Mesenchymal stem cell (in vitro differentiated cells and primary cell): ENCODE measurements around the gene CUX1.
A peak's percentile ranks its signal among the peaks of the same experiment; 100 is the strongest.

Experiments
- DNase-seq: peaks from one replicate; pipeline ENCODE4 v3.0.0-alpha.2; 2013
- H2AFZ ChIP-seq: one replicate; pipeline ENCODE4 v1.6.1; 2013; ENCODE audit warnings: low read depth, mild to moderate bottlenecking, control low read depth, inconsistent platforms, low read length, moderate library complexity
- H2AK5ac ChIP-seq: 2 replicates; pipeline ENCODE4 v1.6.1; 2013; ENCODE audit warnings: low read length, moderate library complexity, mild to moderate bottlenecking, inconsistent platforms; ENCODE audit not compliant: severe bottlenecking
- H2BK120ac ChIP-seq: one replicate; pipeline ENCODE4 v1.6.1; 2013; ENCODE audit warnings: low read depth, mild to moderate bottlenecking, inconsistent platforms, low read length, moderate library complexity
- H2BK12ac ChIP-seq, 2 experiments: one replicate each; pipeline ENCODE4 v1.6.1; 2013; ENCODE audit warnings: inconsistent platforms in 2 of 2, low read length in 2 of 2, mild to moderate bottlenecking in 2 of 2, moderate library complexity in 2 of 2, control low read depth in 1 of 2
- H2BK15ac ChIP-seq: one replicate; pipeline ENCODE4 v1.6.1; 2013; ENCODE audit warnings: mild to moderate bottlenecking, low read depth, inconsistent platforms; ENCODE audit not compliant: poor library complexity, severe bottlenecking
- H2BK5ac ChIP-seq: 2 replicates; pipeline ENCODE4 v1.6.1; 2013; ENCODE audit warnings: low read depth, mild to moderate bottlenecking, low read length, control low read depth, inconsistent platforms; ENCODE audit not compliant: poor library complexity, severe bottlenecking
- H3K14ac ChIP-seq, 2 experiments: one replicate each; pipeline ENCODE4 v1.6.1; 2013; ENCODE audit warnings: inconsistent platforms in 2 of 2, low read length in 2 of 2, control low read depth in 1 of 2, mild to moderate bottlenecking in 1 of 2, moderate library complexity in 1 of 2
- H3K18ac ChIP-seq, 2 experiments: one replicate each; pipeline ENCODE4 v1.6.1; 2013; ENCODE audit warnings: inconsistent platforms in 2 of 2, low read length in 2 of 2, control low read depth in 1 of 2, low read depth in 1 of 2, mild to moderate bottlenecking in 1 of 2
- H3K23ac ChIP-seq, 2 experiments: one replicate each; pipeline ENCODE4 v1.6.1; 2013; ENCODE audit warnings: inconsistent platforms in 2 of 2, low read length in 2 of 2, mild to moderate bottlenecking in 2 of 2, moderate library complexity in 2 of 2, control low read depth in 1 of 2
- H3K27ac ChIP-seq: 2 replicates; pipeline ENCODE4 v1.5.1; 2013; ENCODE audit warnings: mild to moderate bottlenecking, moderate library complexity, low read length, control low read depth, inconsistent platforms; ENCODE audit not compliant: poor library complexity, severe bottlenecking
- H3K27me3 ChIP-seq, 2 experiments: 2 replicates each; pipeline versions ENCODE4 v1.6.1 to v1.7.0; 2013; ENCODE audit warnings: low read length in 2 of 2, mild to moderate bottlenecking in 2 of 2, moderate library complexity in 2 of 2, control low read depth in 1 of 2, inconsistent platforms in 1 of 2; ENCODE audit not compliant: control insufficient read depth in 1 of 2, insufficient read depth in 1 of 2
- H3K36me3 ChIP-seq, 2 experiments: 2 replicates each; pipeline versions ENCODE4 v1.6.1 to v1.7.0; 2013; ENCODE audit warnings: low read length in 2 of 2, control low read depth in 1 of 2, inconsistent platforms in 1 of 2, low read depth in 1 of 2, mild to moderate bottlenecking in 1 of 2; ENCODE audit not compliant: insufficient read depth in 2 of 2, control insufficient read depth in 1 of 2
- H3K4ac ChIP-seq, 2 experiments: one replicate each; pipeline ENCODE4 v1.6.1; 2013; ENCODE audit warnings: inconsistent platforms in 2 of 2, low read length in 2 of 2, mild to moderate bottlenecking in 2 of 2, moderate library complexity in 2 of 2, control low read depth in 1 of 2, low read depth in 1 of 2
- H3K4me1 ChIP-seq: 2 replicates; pipeline ENCODE4 v1.6.1; 2013; ENCODE audit warnings: low read depth, low read length, control low read depth; ENCODE audit not compliant: control insufficient read depth, insufficient read depth
- H3K4me2 ChIP-seq: 2 replicates; pipeline ENCODE4 v1.6.1; 2013; ENCODE audit warnings: low read length, mild to moderate bottlenecking, inconsistent platforms; ENCODE audit not compliant: poor library complexity, severe bottlenecking
- H3K4me3 ChIP-seq, 2 experiments: 2 replicates each; pipeline versions ENCODE4 v1.5.1 to v1.7.0; 2013; ENCODE audit warnings: low read length in 2 of 2, mild to moderate bottlenecking in 2 of 2, control low read depth in 1 of 2, low read depth in 1 of 2; ENCODE audit not compliant: insufficient read depth in 1 of 2
- H3K79me1 ChIP-seq: replicated peaks from 2 replicates; pipeline ENCODE4 v1.6.1; 2013; ENCODE audit warnings: mild to moderate bottlenecking, control low read depth, low read length, inconsistent platforms; ENCODE audit not compliant: poor library complexity, severe bottlenecking
- H3K9ac ChIP-seq: 2 replicates; pipeline ENCODE4 v1.7.0; 2013; ENCODE audit warnings: mild to moderate bottlenecking, low read length, moderate library complexity
- H3K9me3 ChIP-seq: 2 replicates; pipeline ENCODE4 v1.7.0; 2013; ENCODE audit warnings: mild to moderate bottlenecking, low read length; ENCODE audit not compliant: control insufficient read depth
- H4K8ac ChIP-seq: one replicate; pipeline ENCODE4 v1.6.1; 2013; ENCODE audit warnings: inconsistent platforms, mild to moderate bottlenecking, low read length, moderate library complexity
- H4K91ac ChIP-seq: one replicate; pipeline ENCODE4 v1.6.1; 2013; ENCODE audit warnings: mild to moderate bottlenecking, low read length, inconsistent platforms
- WGBS: methylation state at CpG from one replicate; pipeline ENCODE4 v1.1.7; 2013; ENCODE audit warnings: mixed read lengths; 5-methylcytosine and 5-hydroxymethylcytosine counted together

Gene CUX1

GRCh38 chr7:102075553-102076135 lies 258.2 kb downstream of the CUX1 start:
- no peak overlapping the region for H3K4ac ChIP-seq
- H2AFZ ChIP-seq: no peak overlapping the region
- no peak overlapping the region for H4K8ac ChIP-seq
- H2AK5ac ChIP-seq: no peak overlapping the region
- WGBS: 98% methylated on average over 9 of the region's 11 CpGs
- H2BK5ac ChIP-seq: no peak overlapping the region
- H4K91ac ChIP-seq: no peak overlapping the region
- no peak overlapping the region for H3K14ac ChIP-seq
- H3K79me1 ChIP-seq: peaks cover 8% of the 10 kb centered on the region
- no peak overlapping the region for H3K9ac ChIP-seq
- peaks cover 19 to 40% of the 10 kb centered on the region in 2 experiments for H3K36me3 ChIP-seq
- H3K27me3 ChIP-seq: no peaks in the 10 kb centered on the region
- no peak for DNase-seq
- H3K27ac ChIP-seq: no peak overlapping the region
- no peak overlapping the region for H3K18ac ChIP-seq
- H2BK120ac ChIP-seq: no peak overlapping the region
- peaks cover 4% of the 10 kb centered on the region for H3K4me1 ChIP-seq
- peaks cover 10% of the 10 kb centered on the region for H3K9me3 ChIP-seq
- no peak overlapping the region for H3K4me3 ChIP-seq
- H3K23ac ChIP-seq: no peak overlapping the region
- no peak overlapping the region for H2BK15ac ChIP-seq
- H3K4me2 ChIP-seq: no peak overlapping the region
- H2BK12ac ChIP-seq: no peak overlapping the region

- H3K14ac ChIP-seq: no peak overlapping the region
- no peak for DNase-seq
- peaks cover 8% of the 10 kb centered on the region for H3K79me1 ChIP-seq
- H2AFZ ChIP-seq: no peak overlapping the region
- H3K9ac ChIP-seq: no peak overlapping the region
- peaks cover 4% of the 10 kb centered on the region for H3K4me1 ChIP-seq
- no peak overlapping the region for H4K91ac ChIP-seq
- H3K27me3 ChIP-seq: no peaks in the 10 kb centered on the region
- H3K9me3 ChIP-seq: peaks cover 8% of the 10 kb centered on the region
- no peak overlapping the region for H3K23ac ChIP-seq
- H3K4me2 ChIP-seq: no peak overlapping the region
- H3K18ac ChIP-seq: no peak overlapping the region
- no peak overlapping the region for H3K4ac ChIP-seq
- WGBS: 80% methylated on average over 5 of the region's 5 CpGs
- H2AK5ac ChIP-seq: no peak overlapping the region
- no peak overlapping the region for H2BK120ac ChIP-seq
- H2BK12ac ChIP-seq: no peak overlapping the region
- no peak overlapping the region for H3K4me3 ChIP-seq
- no peak overlapping the region for H4K8ac ChIP-seq
- H2BK15ac ChIP-seq: no peak overlapping the region
- peaks cover 16 to 32% of the 10 kb centered on the region in 2 experiments for H3K36me3 ChIP-seq
- no peak overlapping the region for H2BK5ac ChIP-seq
- H3K27ac ChIP-seq: no peak overlapping the region
Observed at GRCh38 chr7:102077081-102077480, 259.7 kb downstream of the CUX1 start.

- Histone ChIP-seq H3K79me1 (peaks cover 8% of the 10 kb centered on the region), H4K8ac (no peak overlapping the region), H2BK15ac (no peak overlapping the region), H3K4me3 (no peak overlapping the region), H3K27ac (no peak overlapping the region), H2BK120ac (no peak overlapping the region), H3K4ac (no peak overlapping the region), H3K36me3 (peaks cover 8 to 24% of the 10 kb centered on the region in 2 experiments), H3K4me2 (no peak overlapping the region), H3K27me3 (no peaks in the 10 kb centered on the region), H3K23ac (no peak overlapping the region), H2AFZ (no peak overlapping the region), H3K18ac (no peak overlapping the region), H3K4me1 (peaks cover 4% of the 10 kb centered on the region), H2AK5ac (no peak overlapping the region), H3K9me3 (peaks cover 8% of the 10 kb centered on the region), H2BK12ac (no peak overlapping the region), H2BK5ac (no peak overlapping the region), H3K9ac (no peak overlapping the region), H4K91ac (no peak overlapping the region), H3K14ac (peak overlapping the region in 1 of 2 experiments; percentile 4)
- no peak for DNase-seq
- WGBS: 87% methylated on average over 24 of the region's 24 CpGs
Observed at GRCh38 chr7:102079140-102080018, 262.0 kb downstream of the CUX1 start.

- no peak overlapping the region for H3K27ac ChIP-seq
- H3K4ac ChIP-seq: no peak overlapping the region
- H3K27me3 ChIP-seq: no peaks in the 10 kb centered on the region
- H3K4me1 ChIP-seq: peaks cover 4% of the 10 kb centered on the region
- peaks cover 6% of the 10 kb centered on the region for H3K79me1 ChIP-seq
- WGBS: 97% methylated on average over 17 of the region's 17 CpGs
- peak overlapping the region in 1 of 2 experiments; percentile 4 for H3K14ac ChIP-seq
- H3K36me3 ChIP-seq: peaks cover 8 to 18% of the 10 kb centered on the region in 2 experiments
- no peak overlapping the region for H2BK12ac ChIP-seq
- no peak overlapping the region for H2AK5ac ChIP-seq
- no peak overlapping the region for H3K23ac ChIP-seq
- H2BK5ac ChIP-seq: no peak overlapping the region
- H3K4me2 ChIP-seq: no peak overlapping the region
- no peak overlapping the region for H2BK15ac ChIP-seq
- H4K91ac ChIP-seq: no peak overlapping the region
- H3K18ac ChIP-seq: no peak overlapping the region
- no peak overlapping the region for H2AFZ ChIP-seq
- DNase-seq: no peak
- H3K4me3 ChIP-seq: no peak overlapping the region
- no peak overlapping the region for H2BK120ac ChIP-seq
- peaks cover 8% of the 10 kb centered on the region for H3K9me3 ChIP-seq
- H3K9ac ChIP-seq: no peak overlapping the region
- H4K8ac ChIP-seq: no peak overlapping the region
Observed at GRCh38 chr7:102080019-102080433, 262.6 kb downstream of the CUX1 start.
